ENCODE data around the gene GPR3. TPM values are rescaled to one million over a fixed set of nuclear protein-coding genes. Genes with fewer than 3 reads are reported as not detected.

GPR3 gene
- total and polyA plus RNA-seq, 2 of the 8 experiments (the other 6 are each of a cell fraction or from before 2014, with no cell fraction given), result 9.9 to 26.5 TPM

Other genes starting within 250 kb of the GPR3 start
- gene SLC9A1, start 237.5 kb upstream of the GPR3 start, total RNA-seq (2021; fragmentation: NEBNext Ultra II Directional; extraction: Animal tissue kit (Norgen Biotek cat#: 25700)), result 25.1 and 25.5 TPM in 2 replicates
- 11.3 and 17.3 TPM in 2 replicates for gene SLC9A1, start 237.5 kb upstream of the GPR3 start, polyA plus RNA-seq (2011; rRNA removed)
- 17.5 and 18.7 TPM in 2 replicates for gene WDTC1, start 158.0 kb upstream of the GPR3 start, total RNA-seq (2021; fragmentation: NEBNext Ultra II Directional; extraction: Animal tissue kit (Norgen Biotek cat#: 25700))
- 7.5 and 11.7 TPM in 2 replicates for gene WDTC1, start 158.0 kb upstream of the GPR3 start, polyA plus RNA-seq (2011; rRNA removed)
- 25.1 and 27.0 TPM in 2 replicates for gene TMEM222, start 70.5 kb upstream of the GPR3 start, total RNA-seq (2021; fragmentation: NEBNext Ultra II Directional; extraction: Animal tissue kit (Norgen Biotek cat#: 25700))
- 51.8 and 66.9 TPM in 2 replicates for gene TMEM222, start 70.5 kb upstream of the GPR3 start, polyA plus RNA-seq (2011; rRNA removed)
- 6.4 and 8.8 TPM in 2 replicates for gene SYTL1, start 50.6 kb upstream of the GPR3 start, total RNA-seq (2021; fragmentation: NEBNext Ultra II Directional; extraction: Animal tissue kit (Norgen Biotek cat#: 25700))
- gene SYTL1, start 50.6 kb upstream of the GPR3 start, polyA plus RNA-seq (2011; rRNA removed), result 19.5 and 33.8 TPM in 2 replicates
- gene MAP3K6, start 25.7 kb upstream of the GPR3 start, total RNA-seq (2021; fragmentation: NEBNext Ultra II Directional; extraction: Animal tissue kit (Norgen Biotek cat#: 25700)), result 7.6 and 11.2 TPM in 2 replicates
- gene MAP3K6, start 25.7 kb upstream of the GPR3 start, polyA plus RNA-seq (2011; rRNA removed), result 7.4 and 10.3 TPM in 2 replicates
- gene FCN3, start 17.8 kb upstream of the GPR3 start, total RNA-seq (2021; fragmentation: NEBNext Ultra II Directional; extraction: Animal tissue kit (Norgen Biotek cat#: 25700)), result 0.30 TPM in 1 of 2 replicates, not detected in the other
- 0.35 and 0.57 TPM in 2 replicates for gene FCN3, start 17.8 kb upstream of the GPR3 start, polyA plus RNA-seq (2011; rRNA removed)
- gene CD164L2, start 9.3 kb upstream of the GPR3 start, total RNA-seq (2021; fragmentation: NEBNext Ultra II Directional; extraction: Animal tissue kit (Norgen Biotek cat#: 25700)), result 3.3 and 3.8 TPM in 2 replicates
- 3.3 and 5.5 TPM in 2 replicates for gene CD164L2, start 9.3 kb upstream of the GPR3 start, polyA plus RNA-seq (2011; rRNA removed)
- gene WASF2, start 97.5 kb downstream of the GPR3 start, total RNA-seq (2021; fragmentation: NEBNext Ultra II Directional; extraction: Animal tissue kit (Norgen Biotek cat#: 25700)), result 78.9 and 86.6 TPM in 2 replicates
- gene WASF2, start 97.5 kb downstream of the GPR3 start, polyA plus RNA-seq (2011; rRNA removed), result 32.1 and 44.3 TPM in 2 replicates
- gene AHDC1, start 211.5 kb downstream of the GPR3 start, total RNA-seq (2021; fragmentation: NEBNext Ultra II Directional; extraction: Animal tissue kit (Norgen Biotek cat#: 25700)), result 35.1 and 39.4 TPM in 2 replicates
- gene AHDC1, start 211.5 kb downstream of the GPR3 start, polyA plus RNA-seq (2011; rRNA removed), result 4.4 and 8.6 TPM in 2 replicates
- gene FGR, start 242.6 kb downstream of the GPR3 start, total RNA-seq (2021; fragmentation: NEBNext Ultra II Directional; extraction: Animal tissue kit (Norgen Biotek cat#: 25700)), result 0.22 and 0.36 TPM in 2 replicates
- gene FGR, start 242.6 kb downstream of the GPR3 start, polyA plus RNA-seq (2011; rRNA removed), result 0.86 and 0.95 TPM in 2 replicates

Measured in H1 (cell line).